Left renal pelvis (tissue), 4 donors: Measurements from ENCODE around the gene PIP5K1C. TPM values are rescaled to one million over a fixed set of nuclear protein-coding genes. Genes with fewer than 3 reads are reported as not detected.

Experiments used
- DNase-seq, 4 donors: peaks; one replicate each; pipeline ENCODE4 v3.0.0-alpha.2; 2013; ENCODE audit warnings: low read depth in 4 of 4, low spot score in 3 of 4
- polyA plus RNA-seq, 4 donors: library from polyadenylated mRNA; unstranded; fragments of 120-200 nt; gene quantifications; one replicate each; pipeline ENCODE4 v1.2.1, GENCODE V29; 2013; ENCODE audit not compliant: insufficient read length in 4 of 4

Gene PIP5K1C
- polyA plus RNA-seq, result 10 to 100 TPM; 20.3 to 33.2 (median 23.5) TPM

GRCh38 chr19:3700242-3701032, at the start of gene PIP5K1C:
Gene PIP5K1C, minus strand, starts transcription at chr19:3700468. Its CDS starts 78 bp downstream, at chr19:3700390.
- DNase-seq, result peak in 3 of 4 donors; percentile 67 to 75 (median 71)

GRCh38 chr19:3748965-3749364, 48.7 kb upstream of the PIP5K1C start:
- no peak for DNase-seq

GRCh38 chr19:3746371-3747056, 46.2 kb upstream of the PIP5K1C start:
- DNase-seq, result no peak

GRCh38 chr19:3745363-3746045, 45.2 kb upstream of the PIP5K1C start:
- DNase-seq, result no peak

GRCh38 chr19:3743486-3743885, 43.2 kb upstream of the PIP5K1C start:
- no peak for DNase-seq

- DNase-seq, result no peak
These were observed 40.2 kb upstream of the PIP5K1C start for GRCh38 chr19:3740431-3740830.

- DNase-seq, result no peak
These were observed 38.4 kb upstream of the PIP5K1C start for GRCh38 chr19:3738477-3739220.

- DNase-seq, result no peak
These were observed 37.4 kb upstream of the PIP5K1C start for GRCh38 chr19:3737487-3738205.

- no peak for DNase-seq
These were observed 35.9 kb upstream of the PIP5K1C start for GRCh38 chr19:3736106-3736724.

GRCh38 chr19:3734310-3734600, 34.0 kb upstream of the PIP5K1C start:
- no peak for DNase-seq

- no peak for DNase-seq
These were observed 33.5 kb upstream of the PIP5K1C start for GRCh38 chr19:3733549-3734309.

GRCh38 chr19:3732108-3732507, 31.8 kb upstream of the PIP5K1C start:
- no peak for DNase-seq

- no peak for DNase-seq
These were observed 30.2 kb upstream of the PIP5K1C start for GRCh38 chr19:3730457-3730958.

GRCh38 chr19:3725640-3726310, 25.5 kb upstream of the PIP5K1C start:
- DNase-seq, result peak in 1 of 4 donors; percentile 64

- no peak for DNase-seq
These were observed 24.9 kb upstream of the PIP5K1C start for GRCh38 chr19:3725121-3725520.

GRCh38 chr19:3723883-3724282, 23.6 kb upstream of the PIP5K1C start:
- no peak for DNase-seq

GRCh38 chr19:3723110-3723488, 22.8 kb upstream of the PIP5K1C start:
- no peak for DNase-seq

GRCh38 chr19:3722443-3723109, 22.3 kb upstream of the PIP5K1C start:
- DNase-seq, result no peak
